GM18502 (cell line): ENCODE results near the gene FABP6.

Source experiments
- ATAC-seq: cut with Tn5 transposase; IDR thresholded peaks from one replicate; pipeline ENCODE4 v1.9.1; 2021; ENCODE audit warnings: mild to moderate bottlenecking; ENCODE audit not compliant: unreplicated experiment, poor library complexity

Gene FABP6

DNA sequence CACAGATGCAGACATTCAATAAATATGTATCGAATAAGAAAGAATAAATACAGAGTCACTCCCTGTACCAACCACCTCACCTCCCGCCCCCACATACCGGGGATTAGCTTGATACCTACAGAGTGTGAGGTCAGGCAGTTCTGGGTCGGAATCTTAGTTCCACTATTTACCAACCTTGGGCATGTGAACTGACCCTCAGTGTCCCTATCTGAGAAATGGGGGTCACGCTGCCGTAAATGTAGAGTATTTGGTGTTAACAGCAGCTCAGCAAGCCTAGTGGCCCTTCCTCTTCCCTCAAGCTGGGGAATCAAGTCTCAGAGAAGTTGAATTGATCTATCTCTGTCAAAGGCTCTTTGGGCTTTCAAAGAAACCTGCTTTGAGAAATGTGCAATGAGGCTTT lies 57.6 kb downstream of the FABP6 start:
- ATAC-seq = no peak

DNA sequence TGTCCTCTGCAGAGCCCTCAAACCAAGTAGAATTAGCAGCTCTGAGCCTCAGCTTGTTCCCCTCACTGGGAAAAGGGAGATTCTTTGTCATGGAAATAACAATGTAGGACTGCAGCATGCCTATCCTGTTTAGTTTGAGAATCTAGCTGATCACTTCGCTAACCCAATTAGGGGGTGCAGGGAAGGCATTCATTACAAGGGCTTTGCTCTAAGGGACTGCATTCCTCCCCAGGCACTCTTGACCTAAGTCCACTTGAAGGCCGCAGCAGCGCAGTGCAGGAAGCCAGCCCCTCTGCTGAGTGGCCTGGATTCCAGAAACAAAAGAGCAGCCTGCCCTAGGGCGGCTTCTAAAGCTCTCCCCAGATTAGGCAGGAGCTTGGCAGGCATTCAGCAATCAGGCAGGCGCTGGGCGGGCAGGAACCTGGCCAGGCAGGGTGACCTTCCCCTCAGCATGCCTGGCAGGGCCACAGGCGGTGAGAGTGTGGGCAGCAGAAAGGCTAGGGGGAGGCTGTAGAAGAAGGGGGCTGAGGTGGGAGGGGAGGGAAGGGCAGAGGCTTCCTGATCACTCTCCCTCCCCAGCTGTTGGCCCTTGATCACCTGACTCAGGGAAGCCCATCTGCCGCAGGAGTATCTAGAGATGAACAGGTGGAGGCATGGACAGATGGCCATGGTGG lies 58.2 kb downstream of the FABP6 start:
- no peak for ATAC-seq
